Measurements from ENCODE around the gene PARD6G. TPM values are rescaled to one million over a fixed set of nuclear protein-coding genes. Genes with fewer than 3 reads are reported as not detected.

Gene PARD6G
- total RNA-seq, 1 experiment from 2014 or later = 0.15 TPM

GRCh38 chr18:80229363-80229762 is 18.0 kb downstream of the PARD6G start:
- intact Hi-C loops (cut with micrococcal nuclease; ENCODE audit: unreplicated experiment) = no loop called here
- DNase-seq = no peak
- TF ChIP-seq CTCF (conservative IDR thresholded peaks at IDR 0.05) = no peak
- TF ChIP-seq EZH2 (IDR thresholded peaks at IDR 0.05; ENCODE audit: low read depth) = no peak
- Histone ChIP-seq H3K36me3 (ENCODE audit: low read depth) (no peaks in the 10 kb centered on the region), H3K27ac (no peak overlapping the region), H3K9me2 (ENCODE audit: insufficient read depth) (no peaks in the 10 kb centered on the region), H3K79me2 (ENCODE audit: low read depth) (no peaks in the 10 kb centered on the region), H3K9me3 (ENCODE audit: insufficient read depth, low read depth) (no peaks in the 10 kb centered on the region), H3F3A (ENCODE audit: insufficient read depth, low read depth) (no peaks in the 10 kb centered on the region), H3K4me2 (no peak overlapping the region), H3K4me3 (no peak overlapping the region), H2AFZ (no peak overlapping the region), H3K27me3 (ENCODE audit: insufficient read depth, low read depth) (peaks cover 12% of the 10 kb centered on the region), H4K20me1 (ENCODE audit: insufficient read depth) (no peaks in the 10 kb centered on the region), H3K4me1 (replicated peaks; ENCODE audit: insufficient read depth) (no peaks in the 10 kb centered on the region)
- ChIA-PET POLR2A (ENCODE audit: unreplicated experiment) (no interaction called here), CTCF (no interaction called here)
- no TSS peak for BruUV-seq (replicated peaks)

- no peaks in the 10 kb centered on the region for H3K4me1 ChIP-seq (replicated peaks; ENCODE audit: insufficient read depth)
- intact Hi-C loops (cut with micrococcal nuclease; ENCODE audit: unreplicated experiment) = no loop called here
- H3K36me3 ChIP-seq (ENCODE audit: low read depth) = no peaks in the 10 kb centered on the region
- no peaks in the 10 kb centered on the region for H4K20me1 ChIP-seq (ENCODE audit: insufficient read depth)
- no peak overlapping the region for H3K27ac ChIP-seq
- no peak overlapping the region for H3K4me3 ChIP-seq
- no peak for DNase-seq
- H3K4me2 ChIP-seq = no peak overlapping the region
- BruUV-seq (replicated peaks) = no TSS peak
- H3K79me2 ChIP-seq (ENCODE audit: low read depth) = no peaks in the 10 kb centered on the region
- H3K9me3 ChIP-seq (ENCODE audit: insufficient read depth, low read depth) = no peaks in the 10 kb centered on the region
- CTCF ChIA-PET = no interaction called here
- no peaks in the 10 kb centered on the region for H3K9me2 ChIP-seq (ENCODE audit: insufficient read depth)
- no peak overlapping the region for H2AFZ ChIP-seq
- no peak for TF ChIP-seq EZH2 (IDR thresholded peaks at IDR 0.05; ENCODE audit: low read depth)
- no peak for TF ChIP-seq CTCF (conservative IDR thresholded peaks at IDR 0.05)
- H3F3A ChIP-seq (ENCODE audit: insufficient read depth, low read depth) = no peaks in the 10 kb centered on the region
- POLR2A ChIA-PET (ENCODE audit: unreplicated experiment) = no interaction called here
- peaks cover 12% of the 10 kb centered on the region for H3K27me3 ChIP-seq (ENCODE audit: insufficient read depth, low read depth)
Observed at GRCh38 chr18:80228051-80228848, 19.1 kb downstream of the PARD6G start.

GRCh38 chr18:80227472-80227871 is 19.8 kb downstream of the PARD6G start:
- Histone ChIP-seq H4K20me1 (ENCODE audit: insufficient read depth) (no peaks in the 10 kb centered on the region), H3K4me2 (no peak overlapping the region), H3K79me2 (ENCODE audit: low read depth) (no peaks in the 10 kb centered on the region), H2AFZ (no peak overlapping the region), H3K4me1 (replicated peaks; ENCODE audit: insufficient read depth) (no peaks in the 10 kb centered on the region), H3K36me3 (ENCODE audit: low read depth) (no peaks in the 10 kb centered on the region), H3F3A (ENCODE audit: insufficient read depth, low read depth) (no peaks in the 10 kb centered on the region), H3K27me3 (ENCODE audit: insufficient read depth, low read depth) (peaks cover 12% of the 10 kb centered on the region), H3K9me2 (ENCODE audit: insufficient read depth) (no peaks in the 10 kb centered on the region), H3K4me3 (no peak overlapping the region), H3K9me3 (ENCODE audit: insufficient read depth, low read depth) (no peaks in the 10 kb centered on the region), H3K27ac (no peak overlapping the region)
- POLR2A ChIA-PET (ENCODE audit: unreplicated experiment) = no interaction called here
- CTCF ChIA-PET = no interaction called here
- intact Hi-C loops (cut with micrococcal nuclease; ENCODE audit: unreplicated experiment) = no loop called here
- DNase-seq = no peak
- TF ChIP-seq EZH2 (IDR thresholded peaks at IDR 0.05; ENCODE audit: low read depth) (no peak), CTCF (conservative IDR thresholded peaks at IDR 0.05) (no peak)
- no TSS peak for BruUV-seq (replicated peaks)
